Ascending aorta (tissue), 2 donors: Measurements from ENCODE around the gene DACH1. TPM values are rescaled to one million over a fixed set of nuclear protein-coding genes. Genes with fewer than 3 reads are reported as not detected.

Experiments used
- DNase-seq, 2 donors: peaks; one replicate each; pipeline ENCODE4 v3.0.0-alpha.2; 2019; ENCODE audit warnings: low spot score in 2 of 2
- H3K27ac ChIP-seq, 2 donors: fragments of 200-600 bp; sonication (generic); one replicate each; pipeline ENCODE4 v1.5.1; 2016 to 2017; ENCODE audit warnings: mild to moderate bottlenecking in 1 of 2
- H3K27me3 ChIP-seq: fragments of 200-600 bp; sonication (generic); one replicate; pipeline ENCODE4 v1.5.1; 2017
- H3K36me3 ChIP-seq, 2 donors: fragments of 200-600 bp; sonication (generic); one replicate each; pipeline ENCODE4 v1.5.1; 2016
- H3K4me1 ChIP-seq, 2 donors: fragments of 200-600 bp; sonication (generic); one replicate each; pipeline ENCODE4 v1.5.1; 2016 to 2017; ENCODE audit warnings: mild to moderate bottlenecking in 1 of 2
- H3K4me3 ChIP-seq, 2 donors: fragments of 200-600 bp; sonication (generic); one replicate each; pipeline ENCODE4 v1.5.1; 2016 to 2017; ENCODE audit warnings: mild to moderate bottlenecking in 1 of 2
- H3K9me3 ChIP-seq, 2 donors: fragments of 200-600 bp; sonication (generic); one replicate each; pipeline ENCODE4 v1.5.1; 2016
- intact Hi-C: fragments of 100-400 bp; cut with DNase I; formaldehyde crosslinking; loops from one replicate; pipeline ENCODE4 v1.15.1; 2023
- total RNA-seq: library from RNA; depleted of rRNA; stranded (reverse); fragments of >200 nt; gene quantifications from one replicate; pipeline ENCODE4 v1.1.0, GENCODE V29; 2016
- TF ChIP-seq, protein P1 (sequence below), 3 experiments: fragments of 200-600 bp in 2 of 3; fragments of 450-650 bp in 1 of 3; sonication (generic) in 2 of 3; IDR thresholded peaks; one replicate each; pipeline ENCODE4 v1.5.1; 2016 to 2019; ENCODE audit warnings: antibody characterized with exemption in 3 of 3, mild to moderate bottlenecking in 1 of 3, moderate library complexity in 1 of 3

The DACH1 gene
- total RNA-seq, 1 donor from 2014 or later, result not detected

DNA sequence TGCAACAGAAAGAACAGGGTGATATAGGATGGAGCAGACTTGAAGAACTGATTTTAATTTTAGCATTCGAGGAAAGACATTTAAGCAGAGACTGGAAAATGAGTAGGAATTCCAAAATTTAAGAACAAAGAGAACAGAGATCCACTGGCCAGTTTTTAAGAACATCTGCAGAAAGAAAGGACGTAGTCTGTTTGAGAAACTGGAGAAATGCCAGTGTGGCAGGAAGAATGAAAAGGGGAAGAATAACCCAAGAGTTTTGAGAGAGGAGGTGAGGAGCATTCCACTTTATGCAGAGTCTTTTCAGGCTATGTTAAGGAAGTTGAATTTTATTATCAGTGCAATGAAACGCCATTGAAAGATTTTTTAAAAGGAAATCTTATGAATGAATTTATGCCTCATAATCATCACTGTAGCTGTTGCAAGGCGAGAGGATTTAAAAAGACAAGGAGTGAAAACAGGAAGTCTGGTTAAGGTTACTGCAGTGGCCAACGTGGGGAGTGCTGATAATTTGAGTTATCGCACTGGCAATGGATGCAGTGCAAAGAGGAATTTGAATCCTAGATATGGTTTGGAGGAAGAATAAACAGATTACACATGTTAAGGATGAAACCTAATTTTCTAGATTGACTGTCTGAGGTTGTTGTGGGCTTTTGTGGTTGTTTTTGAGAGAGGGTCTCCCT lies 253.8 kb downstream of the DACH1 start:
- intact Hi-C loops, result no loop called here
- TF ChIP-seq, protein P1, sequence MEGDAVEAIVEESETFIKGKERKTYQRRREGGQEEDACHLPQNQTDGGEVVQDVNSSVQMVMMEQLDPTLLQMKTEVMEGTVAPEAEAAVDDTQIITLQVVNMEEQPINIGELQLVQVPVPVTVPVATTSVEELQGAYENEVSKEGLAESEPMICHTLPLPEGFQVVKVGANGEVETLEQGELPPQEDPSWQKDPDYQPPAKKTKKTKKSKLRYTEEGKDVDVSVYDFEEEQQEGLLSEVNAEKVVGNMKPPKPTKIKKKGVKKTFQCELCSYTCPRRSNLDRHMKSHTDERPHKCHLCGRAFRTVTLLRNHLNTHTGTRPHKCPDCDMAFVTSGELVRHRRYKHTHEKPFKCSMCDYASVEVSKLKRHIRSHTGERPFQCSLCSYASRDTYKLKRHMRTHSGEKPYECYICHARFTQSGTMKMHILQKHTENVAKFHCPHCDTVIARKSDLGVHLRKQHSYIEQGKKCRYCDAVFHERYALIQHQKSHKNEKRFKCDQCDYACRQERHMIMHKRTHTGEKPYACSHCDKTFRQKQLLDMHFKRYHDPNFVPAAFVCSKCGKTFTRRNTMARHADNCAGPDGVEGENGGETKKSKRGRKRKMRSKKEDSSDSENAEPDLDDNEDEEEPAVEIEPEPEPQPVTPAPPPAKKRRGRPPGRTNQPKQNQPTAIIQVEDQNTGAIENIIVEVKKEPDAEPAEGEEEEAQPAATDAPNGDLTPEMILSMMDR (IDR thresholded peaks at IDR 0.05), result no peak
- no peaks in the 10 kb centered on the region for H3K27me3 ChIP-seq
- H3K4me1 ChIP-seq, result no peaks in the 10 kb centered on the region
- no peak overlapping the region for H3K4me3 ChIP-seq
- H3K36me3 ChIP-seq, result no peaks in the 10 kb centered on the region
- no peak overlapping the region for H3K27ac ChIP-seq
- no peak for DNase-seq
- H3K9me3 ChIP-seq, result no peaks in the 10 kb centered on the region

DNA sequence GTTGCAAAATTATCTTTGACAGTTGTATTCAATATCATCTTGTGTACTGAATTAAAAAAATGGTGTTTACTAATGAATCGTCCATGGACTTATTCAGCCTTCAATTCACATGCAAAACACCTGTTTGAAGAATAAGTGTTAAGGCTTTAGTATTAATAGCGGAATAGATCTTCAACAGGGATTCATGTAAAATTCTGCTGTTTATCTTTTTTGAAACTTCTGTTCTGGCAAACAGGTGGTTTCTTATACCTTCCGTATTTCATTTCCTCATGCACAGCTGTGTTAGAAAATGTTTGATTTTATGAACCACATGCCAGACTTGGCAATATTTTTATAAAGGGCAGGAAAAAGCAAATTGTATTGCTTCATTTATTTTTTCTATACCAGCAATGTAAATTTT lies 255.7 kb downstream of the DACH1 start:
- intact Hi-C loops, result no loop called here
- no peak for DNase-seq
- H3K9me3 ChIP-seq, result no peaks in the 10 kb centered on the region

DNA sequence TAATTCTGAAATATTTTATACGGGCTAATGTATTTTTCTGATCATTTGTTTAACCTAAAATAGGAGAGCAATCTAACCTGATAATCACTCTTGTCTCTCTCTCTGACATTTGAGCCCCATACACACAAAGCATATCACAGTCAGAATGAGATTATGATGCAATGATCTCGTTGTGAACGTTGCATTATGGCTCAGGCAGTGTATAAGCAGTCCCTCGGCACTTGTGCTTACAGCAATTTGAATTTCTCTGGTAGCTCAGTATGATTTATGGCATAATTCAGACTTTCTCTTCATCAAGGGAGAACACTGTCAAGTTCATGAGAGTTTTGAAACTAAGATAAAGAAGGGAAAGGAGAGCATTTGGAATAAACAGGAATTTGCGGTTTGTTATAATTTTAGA lies 256.1 kb downstream of the DACH1 start:
- intact Hi-C loops, result no loop called here
- no peaks in the 10 kb centered on the region for H3K36me3 ChIP-seq
- H3K27ac ChIP-seq, result no peak overlapping the region
- no peak overlapping the region for H3K4me3 ChIP-seq
- H3K9me3 ChIP-seq, result no peaks in the 10 kb centered on the region
- TF ChIP-seq, protein P1 (IDR thresholded peaks at IDR 0.05), result no peak
- H3K27me3 ChIP-seq, result no peaks in the 10 kb centered on the region
- no peak for DNase-seq
- H3K4me1 ChIP-seq, result no peaks in the 10 kb centered on the region

More for the DNA sequence above, 255.7 kb downstream of the DACH1 start:
- Histone ChIP-seq H3K4me3 (no peak overlapping the region), H3K4me1 (no peaks in the 10 kb centered on the region), H3K36me3 (no peaks in the 10 kb centered on the region), H3K27ac (no peak overlapping the region), H3K27me3 (no peaks in the 10 kb centered on the region)
- TF ChIP-seq, protein P1 (IDR thresholded peaks at IDR 0.05), result no peak

DNA sequence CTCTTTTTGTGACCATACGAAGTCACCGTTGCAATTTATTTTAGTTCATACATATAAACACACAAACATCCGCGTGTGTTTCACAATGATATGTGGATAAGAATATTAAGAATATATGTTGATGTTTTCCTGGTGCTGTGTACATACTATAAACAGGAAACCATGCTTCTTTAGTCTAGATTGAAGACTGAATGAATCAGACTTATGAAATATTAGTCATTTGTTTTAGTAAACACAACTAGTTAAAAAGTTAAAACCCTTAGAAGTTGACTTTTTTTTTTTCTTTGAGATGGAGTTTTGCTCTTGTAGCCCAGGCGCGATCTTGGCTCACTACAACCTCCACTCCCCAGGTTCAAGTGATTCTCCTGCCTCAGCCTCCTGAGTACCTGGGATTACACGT lies 257.7 kb downstream of the DACH1 start:
- Histone ChIP-seq H3K4me1 (no peaks in the 10 kb centered on the region), H3K27me3 (no peaks in the 10 kb centered on the region), H3K9me3 (no peaks in the 10 kb centered on the region), H3K27ac (no peak overlapping the region), H3K36me3 (no peaks in the 10 kb centered on the region), H3K4me3 (no peak overlapping the region)
- DNase-seq, result no peak
- intact Hi-C loops, result no loop called here
- TF ChIP-seq, protein P1 (IDR thresholded peaks at IDR 0.05), result no peak

DNA sequence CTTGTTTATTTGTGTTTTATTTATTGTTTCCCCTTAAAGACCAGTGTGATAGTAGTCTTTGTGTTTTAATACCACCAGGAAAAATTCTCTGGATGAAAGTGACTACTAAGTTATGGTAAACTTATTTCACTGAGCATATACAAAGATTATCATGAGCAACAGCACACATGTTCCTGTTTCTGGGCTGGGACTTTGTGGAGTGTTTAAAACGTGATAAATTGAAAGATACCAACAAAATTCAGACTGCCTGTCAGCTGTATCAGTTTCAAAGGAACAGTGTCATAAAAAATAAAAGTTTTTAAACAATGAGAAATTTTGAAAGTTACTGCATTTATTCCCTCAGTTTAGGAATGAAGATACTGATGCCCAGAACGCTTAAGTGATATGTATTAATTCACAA lies 259.4 kb downstream of the DACH1 start:
- no peak overlapping the region for H3K4me3 ChIP-seq
- intact Hi-C loops, result no loop called here
- no peak for DNase-seq
- TF ChIP-seq, protein P1 (IDR thresholded peaks at IDR 0.05), result no peak
- H3K9me3 ChIP-seq, result no peaks in the 10 kb centered on the region
- no peaks in the 10 kb centered on the region for H3K4me1 ChIP-seq
- no peaks in the 10 kb centered on the region for H3K36me3 ChIP-seq
- H3K27ac ChIP-seq, result no peak overlapping the region
- no peaks in the 10 kb centered on the region for H3K27me3 ChIP-seq

DNA sequence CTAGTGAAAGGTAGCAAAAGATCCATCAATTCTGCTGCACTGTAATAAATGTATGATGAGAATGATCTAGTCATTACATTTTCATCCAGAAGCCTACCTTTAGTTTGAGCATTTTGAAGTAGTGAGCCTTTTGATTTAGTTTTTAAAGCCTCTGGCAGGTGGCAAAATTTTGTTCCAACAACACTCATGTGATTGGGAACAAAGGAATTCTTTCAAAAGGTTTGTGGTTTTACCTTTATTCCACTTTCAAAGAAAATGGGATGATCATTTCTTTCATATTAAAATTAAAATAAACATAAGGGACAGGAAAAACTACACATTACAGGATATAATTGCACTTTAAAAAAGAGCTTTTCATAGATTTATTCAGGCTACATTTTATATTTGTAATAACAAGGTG lies 260.2 kb downstream of the DACH1 start:
- TF ChIP-seq, protein P1 (IDR thresholded peaks at IDR 0.05), result no peak
- no peaks in the 10 kb centered on the region for H3K36me3 ChIP-seq
- no peak overlapping the region for H3K27ac ChIP-seq
- intact Hi-C loops, result no loop called here
- no peaks in the 10 kb centered on the region for H3K27me3 ChIP-seq
- no peak overlapping the region for H3K4me3 ChIP-seq
- H3K9me3 ChIP-seq, result no peaks in the 10 kb centered on the region
- DNase-seq, result no peak
- H3K4me1 ChIP-seq, result no peaks in the 10 kb centered on the region
